ENCODE data around the gene SOX9. TPM values are rescaled to one million over a fixed set of nuclear protein-coding genes. Genes with fewer than 3 reads are reported as not detected.

Gene SOX9
- total RNA-seq, 1 experiment from 2014 or later, result 1.3 TPM

DNA sequence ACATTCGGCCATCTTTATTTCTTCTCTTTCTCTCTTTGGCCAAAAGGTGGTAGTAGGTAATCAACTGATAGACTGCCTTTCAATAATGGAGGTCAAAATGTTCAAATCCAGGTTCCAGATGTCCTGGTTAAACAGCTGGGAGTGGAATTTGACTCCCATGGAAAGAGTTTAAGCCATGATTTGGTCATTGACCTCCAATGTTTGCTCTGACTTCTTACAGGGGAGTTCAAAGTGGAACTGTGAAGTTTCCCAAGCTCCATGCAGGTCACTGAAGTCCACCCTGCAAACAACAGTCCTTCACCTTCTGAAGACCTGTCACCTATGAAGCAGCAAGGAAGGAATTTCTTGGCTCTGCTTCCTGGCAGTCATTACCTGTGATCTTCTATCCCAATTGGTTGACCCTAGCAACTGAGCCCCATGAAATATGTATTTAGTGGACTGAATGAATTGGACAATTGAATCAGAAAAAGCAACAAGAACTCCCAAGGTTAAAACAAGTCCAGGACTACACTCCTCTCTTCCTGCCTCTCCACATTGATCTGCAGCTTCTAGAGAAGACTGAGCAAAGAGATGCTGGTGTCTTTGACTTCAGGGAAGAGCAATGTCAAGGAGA lies 28.0 kb upstream of the SOX9 start:
- Histone ChIP-seq H3K4me1 (ENCODE audit: insufficient read depth, low read length) (no peaks in the 10 kb centered on the region), H2AK5ac (ENCODE audit: insufficient read length, low read length) (no peak overlapping the region), H3K56ac (ENCODE audit: insufficient read length, low read depth, low read length) (no peak overlapping the region), H3K79me2 (ENCODE audit: insufficient read depth, low read length) (no peaks in the 10 kb centered on the region), H2AFZ (ENCODE audit: low read length) (no peak overlapping the region), H2BK15ac (ENCODE audit: low read depth, low read length) (no peak overlapping the region), H4K91ac (ENCODE audit: insufficient read length, low read depth, low read length) (no peak overlapping the region), H3K4ac (ENCODE audit: low read depth, low read length) (no peak overlapping the region), H3K79me1 (ENCODE audit: insufficient read depth, low read depth, low read length, poor library complexity, severe bottlenecking) (no peaks in the 10 kb centered on the region), H3K4me2 (ENCODE audit: insufficient read depth, insufficient read length, low read length) (no peak overlapping the region), H3T11ph (ENCODE audit: low read length) (no peak overlapping the region), H3K23me2 (ENCODE audit: insufficient read length, low read depth, low read length, poor library complexity, severe bottlenecking) (no peaks in the 10 kb centered on the region), H3K18ac (ENCODE audit: insufficient read length, low read depth, low read length) (no peak overlapping the region), H3K14ac (ENCODE audit: insufficient read depth, low read length) (no peak overlapping the region), H2BK5ac (ENCODE audit: insufficient read length, low read length) (no peak overlapping the region), H3K27ac (ENCODE audit: insufficient read length, low read depth, low read length) (no peak overlapping the region), H3K9ac (ENCODE audit: extremely low read depth, insufficient read length, low read length) (no peak overlapping the region), H2BK20ac (ENCODE audit: low read depth, low read length, poor library complexity, severe bottlenecking) (no peak overlapping the region), H2BK120ac (ENCODE audit: low read depth, low read length, poor library complexity, severe bottlenecking) (no peak overlapping the region), H3K9me3 (ENCODE audit: control insufficient read depth, low read depth, low read length) (no peaks in the 10 kb centered on the region), H3K23ac (ENCODE audit: insufficient read length, low read depth, low read length) (no peak overlapping the region), H4K5ac (ENCODE audit: insufficient read length, low read depth, low read length) (no peak overlapping the region), H3K27me3 (ENCODE audit: insufficient read depth, low read length) (no peaks in the 10 kb centered on the region), H2BK12ac (ENCODE audit: insufficient read length, low read depth, low read length) (no peak overlapping the region), H4K8ac (replicated peaks; ENCODE audit: insufficient read length, low read depth, low read length) (no peak overlapping the region), H4K20me1 (ENCODE audit: control insufficient read depth, insufficient read depth, insufficient read length) (no peaks in the 10 kb centered on the region)
- no peak for DNase-seq
- no peaks in the 10 kb centered on the region; a peak in 1 of 7 replicates for H3K36me3 Mint-ChIP-seq (ENCODE audit: insufficient read depth in 1 of 3, low read depth in 3 of 3)
- no peak overlapping the region for H3K27ac Mint-ChIP-seq
- TF ChIP-seq, protein P1, sequence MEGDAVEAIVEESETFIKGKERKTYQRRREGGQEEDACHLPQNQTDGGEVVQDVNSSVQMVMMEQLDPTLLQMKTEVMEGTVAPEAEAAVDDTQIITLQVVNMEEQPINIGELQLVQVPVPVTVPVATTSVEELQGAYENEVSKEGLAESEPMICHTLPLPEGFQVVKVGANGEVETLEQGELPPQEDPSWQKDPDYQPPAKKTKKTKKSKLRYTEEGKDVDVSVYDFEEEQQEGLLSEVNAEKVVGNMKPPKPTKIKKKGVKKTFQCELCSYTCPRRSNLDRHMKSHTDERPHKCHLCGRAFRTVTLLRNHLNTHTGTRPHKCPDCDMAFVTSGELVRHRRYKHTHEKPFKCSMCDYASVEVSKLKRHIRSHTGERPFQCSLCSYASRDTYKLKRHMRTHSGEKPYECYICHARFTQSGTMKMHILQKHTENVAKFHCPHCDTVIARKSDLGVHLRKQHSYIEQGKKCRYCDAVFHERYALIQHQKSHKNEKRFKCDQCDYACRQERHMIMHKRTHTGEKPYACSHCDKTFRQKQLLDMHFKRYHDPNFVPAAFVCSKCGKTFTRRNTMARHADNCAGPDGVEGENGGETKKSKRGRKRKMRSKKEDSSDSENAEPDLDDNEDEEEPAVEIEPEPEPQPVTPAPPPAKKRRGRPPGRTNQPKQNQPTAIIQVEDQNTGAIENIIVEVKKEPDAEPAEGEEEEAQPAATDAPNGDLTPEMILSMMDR (conservative IDR thresholded peaks at IDR 0.05), result no peak
- H3K27me3 Mint-ChIP-seq (ENCODE audit: low read depth), result no peaks in the 10 kb centered on the region; the same call in none of the 2 replicates
- H3K4me1 Mint-ChIP-seq, result peaks cover 4 to 7% of the 10 kb centered on the region in 2 experiments; a peak in 3 of 4 replicates
- no peak overlapping the region for H3K4me3 Mint-ChIP-seq
- WGBS (ENCODE audit: extremely low coverage, insufficient read length, low lambda C conversion rate), result no CpG with 5 or more reads among the region's 1 CpG
- H3K9me3 Mint-ChIP-seq, result 0 out of 5 replicates have a peak, but pooled peaks cover 0 to 2% of the 10 kb centered on the region in 2 experiments
